ENCODE data around the gene SOCS7.

Gene SOCS7

DNA sequence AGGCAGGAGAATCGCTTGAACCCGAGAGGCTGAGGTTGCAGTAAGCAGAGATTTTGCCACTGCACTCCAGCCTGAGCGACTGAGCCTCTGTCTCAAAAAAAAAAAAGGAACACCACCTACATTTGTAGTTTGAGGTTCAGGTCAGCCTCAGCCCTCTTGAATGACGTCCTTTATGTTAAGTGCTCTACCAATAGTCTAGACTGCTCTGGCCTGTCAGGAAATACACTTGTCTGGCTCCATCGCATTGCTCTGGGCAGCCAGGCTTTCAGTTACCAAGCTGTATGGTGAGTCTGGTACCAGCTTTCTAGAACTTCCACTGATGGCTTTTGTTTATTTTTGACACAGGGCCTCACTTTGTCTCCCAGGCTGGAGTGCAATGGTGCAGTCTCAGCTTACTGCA is 11.4 kb downstream of the SOCS7 start:
- Histone ChIP-seq H3F3A (ENCODE audit: insufficient read depth, low read length) (no peaks in the 10 kb centered on the region), H3K9ac (ENCODE audit: low read length) (no peak overlapping the region), H3K36me3 (replicated peaks; ENCODE audit: insufficient read depth, low read length) (no peaks in the 10 kb centered on the region), H3K4me1 (ENCODE audit: low read length) (no peaks in the 10 kb centered on the region), H3K79me2 (ENCODE audit: low read length) (no peaks in the 10 kb centered on the region), H3K27ac (ENCODE audit: low read length) (no peak overlapping the region), H2AFZ (ENCODE audit: low read length) (no peak overlapping the region), H3K4me2 (ENCODE audit: low read depth, low read length) (no peak overlapping the region), H3K27me3 (replicated peaks; ENCODE audit: insufficient read depth, low read length) (no peaks in the 10 kb centered on the region), H3K4me3 (ENCODE audit: low read length) (no peak overlapping the region), H3K9me2 (replicated peaks; ENCODE audit: insufficient read depth, low read length) (no peaks in the 10 kb centered on the region), H4K20me1 (ENCODE audit: insufficient read depth, low read length) (no peaks in the 10 kb centered on the region), H3K9me3 (replicated peaks; ENCODE audit: insufficient read depth, low read length) (no peaks in the 10 kb centered on the region)
- TF ChIP-seq EZH2phosphoT487 (IDR thresholded peaks at IDR 0.05; ENCODE audit: low read length) (no peak), EZH2 (optimal IDR thresholded peaks at IDR 0.05; ENCODE audit: low read depth, low read length) (no peak)
- TF ChIP-seq, protein P1, sequence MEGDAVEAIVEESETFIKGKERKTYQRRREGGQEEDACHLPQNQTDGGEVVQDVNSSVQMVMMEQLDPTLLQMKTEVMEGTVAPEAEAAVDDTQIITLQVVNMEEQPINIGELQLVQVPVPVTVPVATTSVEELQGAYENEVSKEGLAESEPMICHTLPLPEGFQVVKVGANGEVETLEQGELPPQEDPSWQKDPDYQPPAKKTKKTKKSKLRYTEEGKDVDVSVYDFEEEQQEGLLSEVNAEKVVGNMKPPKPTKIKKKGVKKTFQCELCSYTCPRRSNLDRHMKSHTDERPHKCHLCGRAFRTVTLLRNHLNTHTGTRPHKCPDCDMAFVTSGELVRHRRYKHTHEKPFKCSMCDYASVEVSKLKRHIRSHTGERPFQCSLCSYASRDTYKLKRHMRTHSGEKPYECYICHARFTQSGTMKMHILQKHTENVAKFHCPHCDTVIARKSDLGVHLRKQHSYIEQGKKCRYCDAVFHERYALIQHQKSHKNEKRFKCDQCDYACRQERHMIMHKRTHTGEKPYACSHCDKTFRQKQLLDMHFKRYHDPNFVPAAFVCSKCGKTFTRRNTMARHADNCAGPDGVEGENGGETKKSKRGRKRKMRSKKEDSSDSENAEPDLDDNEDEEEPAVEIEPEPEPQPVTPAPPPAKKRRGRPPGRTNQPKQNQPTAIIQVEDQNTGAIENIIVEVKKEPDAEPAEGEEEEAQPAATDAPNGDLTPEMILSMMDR (IDR thresholded peaks at IDR 0.05; ENCODE audit: low read length), result no peak
- DNase-seq, result no peak

DNA sequence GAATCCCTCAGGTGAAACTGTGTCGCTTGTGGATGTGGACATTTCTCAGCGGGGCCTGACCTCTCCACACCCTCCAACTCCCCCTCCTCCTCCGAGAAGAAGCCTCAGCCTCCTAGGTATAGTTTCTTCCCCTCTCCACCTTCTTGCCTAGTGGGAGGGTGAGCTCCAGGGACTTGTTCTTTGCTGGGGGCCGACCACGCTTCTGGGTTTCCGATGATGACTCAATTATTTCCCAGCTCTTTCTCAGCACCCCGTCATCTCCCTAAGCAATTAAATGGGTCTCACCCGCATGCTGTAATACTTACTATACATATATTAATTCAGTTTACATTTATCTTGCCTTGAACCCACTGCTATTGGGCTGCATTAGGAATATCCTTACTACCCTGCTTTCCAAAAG is 13.1 kb downstream of the SOCS7 start:
- Histone ChIP-seq H3F3A (ENCODE audit: insufficient read depth, low read length) (no peaks in the 10 kb centered on the region), H3K9me2 (replicated peaks; ENCODE audit: insufficient read depth, low read length) (no peaks in the 10 kb centered on the region), H3K4me3 (ENCODE audit: low read length) (no peak overlapping the region), H4K20me1 (ENCODE audit: insufficient read depth, low read length) (no peaks in the 10 kb centered on the region), H3K9me3 (replicated peaks; ENCODE audit: insufficient read depth, low read length) (no peaks in the 10 kb centered on the region), H2AFZ (ENCODE audit: low read length) (no peak overlapping the region), H3K79me2 (ENCODE audit: low read length) (no peaks in the 10 kb centered on the region), H3K27me3 (replicated peaks; ENCODE audit: insufficient read depth, low read length) (no peaks in the 10 kb centered on the region), H3K36me3 (replicated peaks; ENCODE audit: insufficient read depth, low read length) (no peaks in the 10 kb centered on the region), H3K9ac (ENCODE audit: low read length) (no peak overlapping the region), H3K4me2 (ENCODE audit: low read depth, low read length) (no peak overlapping the region), H3K4me1 (ENCODE audit: low read length) (no peaks in the 10 kb centered on the region), H3K27ac (ENCODE audit: low read length) (no peak overlapping the region)
- TF ChIP-seq, protein P1 (IDR thresholded peaks at IDR 0.05; ENCODE audit: low read length), result no peak
- TF ChIP-seq EZH2 (optimal IDR thresholded peaks at IDR 0.05; ENCODE audit: low read depth, low read length) (no peak), EZH2phosphoT487 (IDR thresholded peaks at IDR 0.05; ENCODE audit: low read length) (no peak)
- no peak for DNase-seq

DNA sequence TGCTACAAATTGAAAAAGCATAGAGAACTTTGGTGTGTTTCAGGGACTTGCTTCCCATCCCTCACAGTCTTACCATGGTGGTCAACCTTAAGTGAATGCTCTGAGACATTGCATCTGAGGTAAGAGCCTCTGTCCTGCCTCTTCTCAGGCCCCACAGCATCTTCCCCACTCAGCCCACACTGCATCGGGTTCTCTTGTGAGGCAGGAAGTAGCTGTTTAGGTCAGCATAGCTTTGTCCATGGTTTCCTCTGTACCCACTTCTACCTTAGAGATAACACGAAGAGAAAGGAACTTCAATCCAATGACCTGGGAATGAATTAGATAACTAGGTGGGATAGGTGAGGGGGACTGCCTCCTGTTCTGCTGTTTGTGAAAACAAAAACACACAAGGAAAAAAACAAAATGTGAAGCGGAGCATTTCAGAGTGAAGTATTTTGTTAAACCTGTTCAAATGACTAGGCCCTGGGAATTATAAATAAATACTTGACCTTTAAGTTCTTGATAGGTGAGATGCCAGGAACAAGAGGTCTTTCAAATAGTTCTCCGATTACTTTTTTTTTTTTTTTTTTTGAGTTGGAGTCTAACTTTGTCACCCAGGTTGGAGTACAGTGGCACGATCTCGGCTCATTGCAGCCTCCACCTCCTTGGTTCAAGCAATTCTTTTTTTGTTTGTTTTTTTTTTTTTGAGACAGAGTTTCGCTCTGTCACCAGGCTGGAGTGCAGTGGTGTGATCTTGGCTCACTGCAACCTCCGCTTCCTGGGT is 17.7 kb downstream of the SOCS7 start:
- no peaks in the 10 kb centered on the region for H3K9me2 ChIP-seq (replicated peaks; ENCODE audit: insufficient read depth, low read length)
- no peak overlapping the region for H3K4me2 ChIP-seq (ENCODE audit: low read depth, low read length)
- H3K4me3 ChIP-seq (ENCODE audit: low read length), result no peak overlapping the region
- H3F3A ChIP-seq (ENCODE audit: insufficient read depth, low read length), result no peaks in the 10 kb centered on the region
- H3K4me1 ChIP-seq (ENCODE audit: low read length), result no peaks in the 10 kb centered on the region
- TF ChIP-seq EZH2phosphoT487 (IDR thresholded peaks at IDR 0.05; ENCODE audit: low read length) (no peak), EZH2 (optimal IDR thresholded peaks at IDR 0.05; ENCODE audit: low read depth, low read length) (no peak)
- TF ChIP-seq, protein P1 (IDR thresholded peaks at IDR 0.05; ENCODE audit: low read length), result no peak
- no peak for DNase-seq
- H4K20me1 ChIP-seq (ENCODE audit: insufficient read depth, low read length), result no peaks in the 10 kb centered on the region
- no peaks in the 10 kb centered on the region for H3K36me3 ChIP-seq (replicated peaks; ENCODE audit: insufficient read depth, low read length)
- H2AFZ ChIP-seq (ENCODE audit: low read length), result no peak overlapping the region
- no peak overlapping the region for H3K27ac ChIP-seq (ENCODE audit: low read length)
- H3K9ac ChIP-seq (ENCODE audit: low read length), result no peak overlapping the region
- no peaks in the 10 kb centered on the region for H3K27me3 ChIP-seq (replicated peaks; ENCODE audit: insufficient read depth, low read length)
- H3K79me2 ChIP-seq (ENCODE audit: low read length), result no peaks in the 10 kb centered on the region
- no peaks in the 10 kb centered on the region for H3K9me3 ChIP-seq (replicated peaks; ENCODE audit: insufficient read depth, low read length)
